ENCODE measurements around the gene ECEL1.

- TF ChIP-seq ZNF560 (tag by site-specific recombination; IDR thresholded peaks at IDR 0.05; ENCODE audit: borderline replicate concordance) (no peak), ZNF175 (tag by site-specific recombination; IDR thresholded peaks at IDR 0.05) (no peak), ZBTB26 (tag by site-specific recombination; optimal IDR thresholded peaks at IDR 0.05) (no peak), ZNF366 (tag by site-specific recombination; conservative IDR thresholded peaks at IDR 0.05) (no peak), ZNF626 (tag by site-specific recombination; IDR thresholded peaks at IDR 0.05) (no peak), ZFP3 (tag by site-specific recombination; IDR thresholded peaks at IDR 0.05; ENCODE audit: low read depth) (no peak), WT1 (tag by site-specific recombination; IDR thresholded peaks at IDR 0.05) (no peak), ZNF707 (tag by site-specific recombination; IDR thresholded peaks at IDR 0.05) (no peak), ZFHX2 (tag by site-specific recombination; conservative IDR thresholded peaks at IDR 0.05) (no peak), MYNN (tag by site-specific recombination; IDR thresholded peaks at IDR 0.05; ENCODE audit: borderline replicate concordance) (no peak), ZNF837 (tag by site-specific recombination; IDR thresholded peaks at IDR 0.05) (no peak)
- TF ChIP-seq, protein P1, sequence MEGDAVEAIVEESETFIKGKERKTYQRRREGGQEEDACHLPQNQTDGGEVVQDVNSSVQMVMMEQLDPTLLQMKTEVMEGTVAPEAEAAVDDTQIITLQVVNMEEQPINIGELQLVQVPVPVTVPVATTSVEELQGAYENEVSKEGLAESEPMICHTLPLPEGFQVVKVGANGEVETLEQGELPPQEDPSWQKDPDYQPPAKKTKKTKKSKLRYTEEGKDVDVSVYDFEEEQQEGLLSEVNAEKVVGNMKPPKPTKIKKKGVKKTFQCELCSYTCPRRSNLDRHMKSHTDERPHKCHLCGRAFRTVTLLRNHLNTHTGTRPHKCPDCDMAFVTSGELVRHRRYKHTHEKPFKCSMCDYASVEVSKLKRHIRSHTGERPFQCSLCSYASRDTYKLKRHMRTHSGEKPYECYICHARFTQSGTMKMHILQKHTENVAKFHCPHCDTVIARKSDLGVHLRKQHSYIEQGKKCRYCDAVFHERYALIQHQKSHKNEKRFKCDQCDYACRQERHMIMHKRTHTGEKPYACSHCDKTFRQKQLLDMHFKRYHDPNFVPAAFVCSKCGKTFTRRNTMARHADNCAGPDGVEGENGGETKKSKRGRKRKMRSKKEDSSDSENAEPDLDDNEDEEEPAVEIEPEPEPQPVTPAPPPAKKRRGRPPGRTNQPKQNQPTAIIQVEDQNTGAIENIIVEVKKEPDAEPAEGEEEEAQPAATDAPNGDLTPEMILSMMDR (tag by site-specific recombination; IDR thresholded peaks at IDR 0.05) = no peak
- TF ChIP-seq, protein P2, sequence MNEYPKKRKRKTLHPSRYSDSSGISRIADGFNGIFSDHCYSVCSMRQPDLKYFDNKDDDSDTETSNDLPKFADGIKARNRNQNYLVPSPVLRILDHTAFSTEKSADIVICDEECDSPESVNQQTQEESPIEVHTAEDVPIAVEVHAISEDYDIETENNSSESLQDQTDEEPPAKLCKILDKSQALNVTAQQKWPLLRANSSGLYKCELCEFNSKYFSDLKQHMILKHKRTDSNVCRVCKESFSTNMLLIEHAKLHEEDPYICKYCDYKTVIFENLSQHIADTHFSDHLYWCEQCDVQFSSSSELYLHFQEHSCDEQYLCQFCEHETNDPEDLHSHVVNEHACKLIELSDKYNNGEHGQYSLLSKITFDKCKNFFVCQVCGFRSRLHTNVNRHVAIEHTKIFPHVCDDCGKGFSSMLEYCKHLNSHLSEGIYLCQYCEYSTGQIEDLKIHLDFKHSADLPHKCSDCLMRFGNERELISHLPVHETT (tag by site-specific recombination; IDR thresholded peaks at IDR 0.05) = no peak
- TF ChIP-seq, protein P3, sequence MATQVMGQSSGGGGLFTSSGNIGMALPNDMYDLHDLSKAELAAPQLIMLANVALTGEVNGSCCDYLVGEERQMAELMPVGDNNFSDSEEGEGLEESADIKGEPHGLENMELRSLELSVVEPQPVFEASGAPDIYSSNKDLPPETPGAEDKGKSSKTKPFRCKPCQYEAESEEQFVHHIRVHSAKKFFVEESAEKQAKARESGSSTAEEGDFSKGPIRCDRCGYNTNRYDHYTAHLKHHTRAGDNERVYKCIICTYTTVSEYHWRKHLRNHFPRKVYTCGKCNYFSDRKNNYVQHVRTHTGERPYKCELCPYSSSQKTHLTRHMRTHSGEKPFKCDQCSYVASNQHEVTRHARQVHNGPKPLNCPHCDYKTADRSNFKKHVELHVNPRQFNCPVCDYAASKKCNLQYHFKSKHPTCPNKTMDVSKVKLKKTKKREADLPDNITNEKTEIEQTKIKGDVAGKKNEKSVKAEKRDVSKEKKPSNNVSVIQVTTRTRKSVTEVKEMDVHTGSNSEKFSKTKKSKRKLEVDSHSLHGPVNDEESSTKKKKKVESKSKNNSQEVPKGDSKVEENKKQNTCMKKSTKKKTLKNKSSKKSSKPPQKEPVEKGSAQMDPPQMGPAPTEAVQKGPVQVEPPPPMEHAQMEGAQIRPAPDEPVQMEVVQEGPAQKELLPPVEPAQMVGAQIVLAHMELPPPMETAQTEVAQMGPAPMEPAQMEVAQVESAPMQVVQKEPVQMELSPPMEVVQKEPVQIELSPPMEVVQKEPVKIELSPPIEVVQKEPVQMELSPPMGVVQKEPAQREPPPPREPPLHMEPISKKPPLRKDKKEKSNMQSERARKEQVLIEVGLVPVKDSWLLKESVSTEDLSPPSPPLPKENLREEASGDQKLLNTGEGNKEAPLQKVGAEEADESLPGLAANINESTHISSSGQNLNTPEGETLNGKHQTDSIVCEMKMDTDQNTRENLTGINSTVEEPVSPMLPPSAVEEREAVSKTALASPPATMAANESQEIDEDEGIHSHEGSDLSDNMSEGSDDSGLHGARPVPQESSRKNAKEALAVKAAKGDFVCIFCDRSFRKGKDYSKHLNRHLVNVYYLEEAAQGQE (tag by site-specific recombination; IDR thresholded peaks at IDR 0.05) = no peak
Observed at GRCh38 chr2:232459419-232460035, 28.1 kb downstream of the ECEL1 start.

Data from HEK293 (cell line).